T-helper 2 cell treated with Interferon-gamma antibody and Interleukin-4, amounts not matched to agents 5 μg/mL and 100 μg/mL, for 36 hours (primary cell): ENCODE results near the gene IKBKG.
"Not testable (repeated sequence)": the region's sequence is repeated elsewhere in the genome, so short reads cannot be mapped to it uniquely, and the experiment has no call there.

Experiments
- DNase-seq: peaks from one replicate; pipeline ENCODE4 v3.0.0; 2021; ENCODE audit warnings: low spot score
- H3K27ac Mint-ChIP-seq: one replicate; pipeline ENCODE4 v1.8.0; 2021; ENCODE audit warnings: mild to moderate bottlenecking, mixed read lengths
- H3K27me3 Mint-ChIP-seq: one replicate; pipeline ENCODE4 v1.8.0; 2021; ENCODE audit warnings: low read depth, mixed read lengths
- H3K36me3 Mint-ChIP-seq: one replicate; pipeline ENCODE4 v1.8.0; 2021; ENCODE audit warnings: low read depth, mixed read lengths
- H3K4me1 Mint-ChIP-seq: one replicate; pipeline ENCODE4 v1.8.0; 2021; ENCODE audit warnings: low read depth, mixed read lengths
- H3K4me3 Mint-ChIP-seq: one replicate; pipeline ENCODE4 v1.8.0; 2022; ENCODE audit warnings: mild to moderate bottlenecking, moderate library complexity, mixed read lengths
- H3K9me3 Mint-ChIP-seq: one replicate; pipeline ENCODE4 v1.8.0; 2021; ENCODE audit warnings: mixed read lengths

Gene IKBKG

GRCh38 chrX:154597221-154597620 lies 49.8 kb downstream of the IKBKG start:
- peaks cover 11% of the 10 kb centered on the region for H3K4me1 Mint-ChIP-seq
- no peak overlapping the region for H3K4me3 Mint-ChIP-seq
- H3K9me3 Mint-ChIP-seq: no peaks in the 10 kb centered on the region
- H3K27me3 Mint-ChIP-seq: peaks cover 5% of the 10 kb centered on the region
- H3K27ac Mint-ChIP-seq: no peak overlapping the region
- no peaks in the 10 kb centered on the region for H3K36me3 Mint-ChIP-seq
- no peak for DNase-seq

GRCh38 chrX:154598656-154599055 lies 51.2 kb downstream of the IKBKG start:
- Mint-ChIP-seq H3K27me3 (peaks cover 4% of the 10 kb centered on the region), H3K9me3 (no peaks in the 10 kb centered on the region), H3K27ac (no peak overlapping the region), H3K4me3 (no peak overlapping the region), H3K4me1 (peaks cover 11% of the 10 kb centered on the region), H3K36me3 (no peaks in the 10 kb centered on the region)
- no peak for DNase-seq

- Mint-ChIP-seq H3K27me3 (peaks cover 6% of the 10 kb centered on the region), H3K36me3 (no peaks in the 10 kb centered on the region), H3K9me3 (no peaks in the 10 kb centered on the region), H3K4me3 (no peak overlapping the region), H3K27ac (no peak overlapping the region), H3K4me1 (peaks cover 11% of the 10 kb centered on the region)
- no peak for DNase-seq
Observed at GRCh38 chrX:154599531-154599930, 52.1 kb downstream of the IKBKG start.

DNA sequence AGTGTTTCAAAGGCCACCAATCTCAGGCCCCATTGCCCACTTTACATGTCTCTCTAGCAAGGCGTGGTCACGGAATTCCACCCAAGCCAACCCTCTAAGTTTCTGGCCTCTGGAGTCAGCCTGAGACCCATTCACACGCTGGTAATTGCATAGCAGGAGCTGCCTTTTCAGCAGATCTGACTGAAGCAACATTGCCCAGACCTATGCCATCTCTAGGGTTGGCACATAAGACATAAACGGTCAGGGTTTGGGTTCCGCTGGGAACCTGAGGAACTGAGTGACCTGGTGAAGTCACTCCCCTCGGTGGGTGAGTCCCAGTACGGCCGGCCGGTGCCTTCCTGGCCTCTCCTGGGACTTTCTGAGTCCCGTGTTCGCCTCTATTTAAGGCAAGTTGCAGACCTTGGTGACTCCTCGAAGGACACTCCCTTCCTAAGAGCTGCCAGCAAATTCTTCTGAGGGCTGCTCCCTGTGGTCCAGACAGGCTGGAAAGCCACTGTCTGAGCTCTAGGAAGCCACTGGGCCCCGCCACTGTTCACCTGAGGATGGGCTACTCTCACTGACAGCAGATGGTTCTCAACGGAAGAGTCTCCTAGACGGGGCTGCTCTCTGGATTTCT lies 53.4 kb downstream of the IKBKG start:
- no peak for DNase-seq
- peaks cover 7% of the 10 kb centered on the region for H3K4me1 Mint-ChIP-seq
- H3K4me3 Mint-ChIP-seq: no peak overlapping the region
- peaks cover 4% of the 10 kb centered on the region for H3K27me3 Mint-ChIP-seq
- no peaks in the 10 kb centered on the region for H3K9me3 Mint-ChIP-seq
- no peak overlapping the region for H3K27ac Mint-ChIP-seq
- no peaks in the 10 kb centered on the region for H3K36me3 Mint-ChIP-seq

DNA sequence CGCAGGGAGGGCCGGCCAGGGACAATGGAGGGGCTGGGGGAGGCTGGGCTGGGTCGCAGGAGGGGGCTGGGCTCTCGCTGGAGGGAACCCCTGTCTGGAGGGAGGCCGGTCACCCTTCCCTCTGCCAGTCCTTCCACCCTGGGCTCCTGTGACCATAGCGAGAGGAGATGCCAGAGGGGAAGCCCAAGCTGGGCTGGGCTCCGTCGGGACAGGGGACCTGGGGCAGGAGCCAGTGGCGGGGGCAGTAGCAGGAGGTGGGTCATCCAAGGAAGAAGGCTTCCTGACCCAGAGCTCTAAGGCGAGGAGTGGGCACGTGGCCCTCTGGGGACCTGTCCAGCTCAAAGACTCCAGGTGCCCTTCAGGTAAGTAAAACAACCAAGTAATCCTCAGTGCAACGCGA lies 54.8 kb downstream of the IKBKG start:
- Mint-ChIP-seq H3K27me3 (peaks cover 6% of the 10 kb centered on the region), H3K4me1 (peaks cover 13% of the 10 kb centered on the region), H3K4me3 (no peak overlapping the region), H3K9me3 (peaks cover 3% of the 10 kb centered on the region), H3K36me3 (peaks cover 5% of the 10 kb centered on the region), H3K27ac (no peak overlapping the region)
- DNase-seq: no peak

DNA sequence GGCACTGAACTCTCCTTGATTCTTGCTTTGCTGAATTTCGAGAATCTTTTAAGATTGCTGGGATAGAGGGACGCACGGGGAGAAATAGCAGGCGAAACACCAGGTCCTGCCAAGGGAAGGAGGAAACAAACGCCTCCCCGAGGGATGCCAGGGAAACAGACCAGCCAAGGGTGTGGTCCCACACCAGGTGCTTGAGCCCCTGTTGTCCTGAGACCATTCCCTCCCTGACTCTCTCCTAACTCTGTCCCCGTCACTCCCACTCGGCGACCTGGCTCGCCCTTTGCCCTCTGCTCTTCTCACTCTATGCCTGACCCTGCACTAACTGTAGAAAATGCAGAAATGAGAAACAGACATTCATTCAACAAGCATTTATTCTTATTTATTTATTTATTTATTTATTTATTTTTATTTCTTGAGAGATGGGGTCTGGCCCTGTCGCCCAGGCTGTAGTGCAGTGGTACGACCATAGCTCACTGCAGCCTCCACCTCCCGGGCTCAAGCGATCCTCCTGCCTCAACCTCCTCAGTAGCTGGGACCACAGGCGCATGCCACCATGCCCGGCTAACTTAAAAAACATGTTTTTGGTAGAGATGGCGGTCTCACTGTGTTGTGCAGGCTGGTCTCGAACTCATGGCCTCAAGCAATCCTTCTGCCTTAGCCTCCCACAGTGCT lies 55.5 kb downstream of the IKBKG start:
- peaks cover 5% of the 10 kb centered on the region for H3K36me3 Mint-ChIP-seq
- H3K9me3 Mint-ChIP-seq: peaks cover 3% of the 10 kb centered on the region
- no peak overlapping the region for H3K27ac Mint-ChIP-seq
- peaks cover 5% of the 10 kb centered on the region for H3K27me3 Mint-ChIP-seq
- no peak overlapping the region for H3K4me3 Mint-ChIP-seq
- peaks cover 13% of the 10 kb centered on the region for H3K4me1 Mint-ChIP-seq
- no peak for DNase-seq

- Mint-ChIP-seq H3K4me1 (peaks cover 13% of the 10 kb centered on the region), H3K9me3 (peaks cover 3% of the 10 kb centered on the region), H3K27ac (no peak overlapping the region), H3K4me3 (no peak overlapping the region), H3K27me3 (peaks cover 5% of the 10 kb centered on the region), H3K36me3 (peaks cover 5% of the 10 kb centered on the region)
- no peak for DNase-seq
Observed at GRCh38 chrX:154603438-154604430, 56.3 kb downstream of the IKBKG start.

- DNase-seq: no peak
- H3K4me1 Mint-ChIP-seq: peaks cover 10% of the 10 kb centered on the region
- no peak overlapping the region for H3K4me3 Mint-ChIP-seq
- H3K27me3 Mint-ChIP-seq: peaks cover 5% of the 10 kb centered on the region
- peaks cover 5% of the 10 kb centered on the region for H3K36me3 Mint-ChIP-seq
- H3K9me3 Mint-ChIP-seq: peaks cover 3% of the 10 kb centered on the region
- H3K27ac Mint-ChIP-seq: no peak overlapping the region
Observed at GRCh38 chrX:154605566-154605965, 58.1 kb downstream of the IKBKG start.

DNA sequence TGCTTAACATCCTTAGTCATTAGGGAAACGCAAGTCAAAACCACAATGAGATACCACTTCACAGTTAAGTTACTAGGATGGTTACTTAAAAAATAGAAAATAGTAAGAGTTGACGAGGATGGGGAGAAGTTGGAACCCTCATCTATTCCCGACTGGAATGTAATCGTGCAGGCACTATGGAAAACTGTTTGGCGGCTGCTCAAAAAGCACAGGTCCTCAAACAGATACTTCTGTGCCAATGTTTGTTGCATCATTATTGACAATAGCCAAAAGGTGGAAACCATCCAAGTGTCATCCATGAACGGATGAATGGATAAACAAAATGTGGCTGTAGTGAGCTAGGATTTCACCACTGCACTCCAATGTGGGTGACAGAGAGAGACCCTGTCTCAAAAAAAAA lies 60.0 kb downstream of the IKBKG start:
- no peak for DNase-seq
- H3K9me3 Mint-ChIP-seq: peaks cover 3% of the 10 kb centered on the region
- no peak overlapping the region for H3K4me3 Mint-ChIP-seq
- H3K36me3 Mint-ChIP-seq: peaks cover 5% of the 10 kb centered on the region
- H3K27me3 Mint-ChIP-seq: peaks cover 5% of the 10 kb centered on the region
- H3K4me1 Mint-ChIP-seq: peaks cover 10% of the 10 kb centered on the region
- no peak overlapping the region for H3K27ac Mint-ChIP-seq

DNA sequence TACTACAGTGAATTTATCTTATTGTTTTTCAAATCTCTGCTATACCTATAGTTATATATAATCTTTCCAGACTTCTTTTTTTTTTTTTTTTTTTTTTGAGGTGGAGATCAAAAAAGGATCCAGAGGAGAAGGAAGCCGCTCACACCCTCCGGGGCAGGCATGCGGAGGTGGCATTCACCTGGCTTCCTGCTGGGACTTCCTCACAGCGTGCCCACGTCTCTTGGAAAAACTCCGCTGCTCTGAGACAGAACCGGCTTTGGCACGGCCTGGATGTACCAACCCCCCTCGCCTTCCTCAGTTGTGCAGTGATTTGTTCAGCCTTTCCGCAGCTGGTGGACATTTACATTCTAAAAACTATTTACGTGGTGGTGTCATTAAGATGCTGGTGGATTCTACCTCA lies 60.6 kb downstream of the IKBKG start:
- not testable (repeated sequence) for H3K9me3 Mint-ChIP-seq, DNase-seq, H3K4me3 Mint-ChIP-seq

GRCh38 chrX:154608823-154609222 lies 61.4 kb downstream of the IKBKG start:
- not testable (repeated sequence) for H3K4me3 Mint-ChIP-seq, H3K27me3 Mint-ChIP-seq, H3K36me3 Mint-ChIP-seq, DNase-seq, H3K27ac Mint-ChIP-seq, H3K9me3 Mint-ChIP-seq
- H3K4me1 Mint-ChIP-seq: peaks cover 10% of the 10 kb centered on the region

More for the DNA sequence above, 60.6 kb downstream of the IKBKG start:
- not testable (repeated sequence) for H3K27me3 Mint-ChIP-seq, H3K27ac Mint-ChIP-seq, H3K36me3 Mint-ChIP-seq
- peaks cover 10% of the 10 kb centered on the region for H3K4me1 Mint-ChIP-seq

- not testable (repeated sequence) for H3K9me3 Mint-ChIP-seq, H3K36me3 Mint-ChIP-seq, DNase-seq, H3K27ac Mint-ChIP-seq, H3K4me3 Mint-ChIP-seq, H3K27me3 Mint-ChIP-seq, H3K4me1 Mint-ChIP-seq
Observed at GRCh38 chrX:154611146-154611545, 63.7 kb downstream of the IKBKG start.

- not testable (repeated sequence) for H3K9me3 Mint-ChIP-seq, DNase-seq, H3K4me3 Mint-ChIP-seq, H3K27me3 Mint-ChIP-seq, H3K4me1 Mint-ChIP-seq, H3K36me3 Mint-ChIP-seq, H3K27ac Mint-ChIP-seq
Observed at GRCh38 chrX:154613586-154613985, 66.2 kb downstream of the IKBKG start.
